GM13976 (cell line): ENCODE results near the gene PTF1A.

Experiments used
- DNase-seq: peaks from one replicate; pipeline ENCODE4 v3.0.0; 2012; ENCODE audit warnings: low spot score
- in situ Hi-C: fragments of 300-500 bp; cut with MboI; formaldehyde crosslinking; loops from one replicate; pipeline ENCODE4 v1.12.0; 2022; ENCODE audit warnings: low sequenced_read_pairs, mixed read lengths, inconsistent platforms; ENCODE audit not compliant: unreplicated experiment
- TF ChIP-seq, protein P1 (sequence below): IDR thresholded peaks from 2 replicates; pipeline ENCODE4 v1.5.1; 2012; ENCODE audit warnings: borderline replicate concordance, mild to moderate bottlenecking; ENCODE audit not compliant: insufficient read depth; ENCODE audit errors: extremely low read depth, missing control alignments, control extremely low read depth

PTF1A gene, protein sequence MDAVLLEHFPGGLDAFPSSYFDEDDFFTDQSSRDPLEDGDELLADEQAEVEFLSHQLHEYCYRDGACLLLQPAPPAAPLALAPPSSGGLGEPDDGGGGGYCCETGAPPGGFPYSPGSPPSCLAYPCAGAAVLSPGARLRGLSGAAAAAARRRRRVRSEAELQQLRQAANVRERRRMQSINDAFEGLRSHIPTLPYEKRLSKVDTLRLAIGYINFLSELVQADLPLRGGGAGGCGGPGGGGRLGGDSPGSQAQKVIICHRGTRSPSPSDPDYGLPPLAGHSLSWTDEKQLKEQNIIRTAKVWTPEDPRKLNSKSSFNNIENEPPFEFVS

DNA sequence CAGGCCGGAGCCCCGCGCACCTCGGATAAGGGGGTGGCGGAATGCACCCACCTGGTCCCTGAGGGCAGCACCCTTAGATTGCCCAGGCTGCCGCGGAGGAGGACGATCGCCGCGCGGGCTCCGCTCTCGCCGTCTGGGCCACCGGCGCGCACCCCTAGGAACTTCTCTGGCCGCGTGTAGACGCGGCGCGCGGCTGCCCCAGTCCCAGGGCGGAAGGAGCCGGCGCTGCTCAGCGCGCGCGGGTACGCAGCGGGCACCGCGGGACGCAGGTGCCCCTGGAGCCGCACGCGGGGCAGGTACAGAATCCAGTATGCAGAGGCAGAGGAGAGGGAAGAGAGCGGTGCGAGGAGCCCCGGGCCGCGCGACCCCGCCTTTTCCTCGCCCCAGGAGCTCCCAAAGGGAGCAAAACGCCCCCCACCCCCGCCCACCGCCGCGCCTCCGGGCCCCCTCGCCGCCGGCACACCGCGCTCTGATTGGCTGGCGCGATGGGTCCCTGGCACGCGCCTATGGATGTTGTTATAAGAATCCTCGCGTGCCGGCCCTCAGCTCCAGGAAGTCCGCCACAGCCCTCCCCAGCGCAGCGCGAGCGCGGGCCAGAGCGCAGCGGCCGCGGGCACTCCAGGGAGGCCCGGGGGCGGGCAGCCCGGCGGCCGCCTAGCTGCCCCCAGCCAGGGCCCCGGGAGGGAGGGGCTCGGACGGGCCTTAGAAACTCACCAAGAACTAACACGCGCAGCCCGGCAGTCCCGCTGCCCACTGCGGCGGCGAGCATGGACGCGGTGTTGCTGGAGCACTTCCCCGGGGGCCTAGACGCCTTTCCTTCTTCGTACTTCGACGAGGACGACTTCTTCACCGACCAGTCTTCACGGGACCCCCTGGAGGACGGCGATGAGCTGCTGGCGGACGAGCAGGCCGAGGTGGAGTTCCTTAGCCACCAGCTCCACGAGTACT lies at the start of gene PTF1A:
PTF1A (plus strand) TSS at position 549 of the 948 bp plus-strand sequence; CDS start at position 768, 219 bp downstream.
- in situ Hi-C loops = no loop called here
- peak; percentile 34 for DNase-seq
- TF ChIP-seq, protein P1, sequence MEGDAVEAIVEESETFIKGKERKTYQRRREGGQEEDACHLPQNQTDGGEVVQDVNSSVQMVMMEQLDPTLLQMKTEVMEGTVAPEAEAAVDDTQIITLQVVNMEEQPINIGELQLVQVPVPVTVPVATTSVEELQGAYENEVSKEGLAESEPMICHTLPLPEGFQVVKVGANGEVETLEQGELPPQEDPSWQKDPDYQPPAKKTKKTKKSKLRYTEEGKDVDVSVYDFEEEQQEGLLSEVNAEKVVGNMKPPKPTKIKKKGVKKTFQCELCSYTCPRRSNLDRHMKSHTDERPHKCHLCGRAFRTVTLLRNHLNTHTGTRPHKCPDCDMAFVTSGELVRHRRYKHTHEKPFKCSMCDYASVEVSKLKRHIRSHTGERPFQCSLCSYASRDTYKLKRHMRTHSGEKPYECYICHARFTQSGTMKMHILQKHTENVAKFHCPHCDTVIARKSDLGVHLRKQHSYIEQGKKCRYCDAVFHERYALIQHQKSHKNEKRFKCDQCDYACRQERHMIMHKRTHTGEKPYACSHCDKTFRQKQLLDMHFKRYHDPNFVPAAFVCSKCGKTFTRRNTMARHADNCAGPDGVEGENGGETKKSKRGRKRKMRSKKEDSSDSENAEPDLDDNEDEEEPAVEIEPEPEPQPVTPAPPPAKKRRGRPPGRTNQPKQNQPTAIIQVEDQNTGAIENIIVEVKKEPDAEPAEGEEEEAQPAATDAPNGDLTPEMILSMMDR = no peak

DNA sequence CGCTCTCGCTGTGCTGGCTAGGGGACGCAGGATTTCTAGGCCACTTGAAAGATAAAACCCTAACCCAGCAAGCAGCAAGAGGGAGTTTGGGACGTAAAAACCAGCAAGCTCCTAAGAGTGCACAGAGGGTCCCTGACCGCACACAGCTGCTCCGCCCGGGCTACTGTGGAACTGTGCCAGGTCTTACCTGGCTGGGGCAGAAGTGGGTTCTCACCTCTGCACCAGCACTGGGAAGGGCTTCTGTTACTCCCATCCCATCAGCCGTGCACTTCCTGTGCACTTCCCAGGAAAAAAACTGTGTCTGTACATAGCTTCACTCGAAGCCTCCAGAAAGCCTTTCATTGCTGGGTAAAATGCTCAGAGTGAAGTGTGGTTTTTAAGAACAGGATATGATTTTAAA lies 45.9 kb upstream of the PTF1A start:
- DNase-seq = no peak
- TF ChIP-seq, protein P1 = no peak
- in situ Hi-C loops = no loop called here

DNA sequence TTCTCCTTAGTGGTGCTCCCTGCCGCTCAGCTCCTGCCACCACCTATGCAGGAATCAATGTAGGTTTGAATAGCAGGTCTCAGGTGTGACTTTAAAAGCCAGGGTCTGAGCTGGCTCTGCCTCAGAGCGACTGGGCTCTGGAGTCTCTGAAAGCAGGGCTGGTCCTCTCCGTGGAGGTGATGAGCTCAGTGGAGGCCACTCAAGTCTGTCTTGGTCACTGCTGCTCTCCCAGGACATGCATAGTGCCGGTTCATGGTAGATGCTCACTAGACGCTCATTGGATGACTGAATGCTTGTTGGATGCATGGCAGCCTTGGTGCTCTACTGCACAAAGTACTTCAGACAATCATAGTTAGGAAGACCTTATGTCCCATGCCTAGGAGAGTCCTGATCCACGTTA lies 45.1 kb upstream of the PTF1A start:
- in situ Hi-C loops = no loop called here
- TF ChIP-seq, protein P1 = no peak
- DNase-seq = no peak

DNA sequence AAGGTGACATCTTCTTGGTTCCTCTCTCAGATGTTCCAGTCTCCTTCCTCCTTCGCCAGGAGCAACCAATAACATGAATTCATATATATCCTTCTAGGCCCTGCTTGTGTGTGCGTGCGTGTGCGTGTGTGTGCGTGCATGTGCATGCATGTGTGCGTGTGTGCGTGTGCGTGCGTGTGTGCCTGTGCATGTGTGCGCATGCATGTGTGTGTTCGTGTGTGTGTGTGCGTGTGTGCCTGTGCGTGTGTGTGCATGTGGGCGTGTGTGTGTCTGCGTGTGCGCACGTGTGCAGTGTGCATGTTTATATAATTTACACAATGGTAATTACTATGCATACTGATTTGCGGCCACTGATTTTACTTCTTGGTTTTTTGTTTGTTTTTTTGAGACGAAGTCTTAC lies 43.9 kb upstream of the PTF1A start:
- in situ Hi-C loops = no loop called here
- DNase-seq = no peak
- TF ChIP-seq, protein P1 = no peak

DNA sequence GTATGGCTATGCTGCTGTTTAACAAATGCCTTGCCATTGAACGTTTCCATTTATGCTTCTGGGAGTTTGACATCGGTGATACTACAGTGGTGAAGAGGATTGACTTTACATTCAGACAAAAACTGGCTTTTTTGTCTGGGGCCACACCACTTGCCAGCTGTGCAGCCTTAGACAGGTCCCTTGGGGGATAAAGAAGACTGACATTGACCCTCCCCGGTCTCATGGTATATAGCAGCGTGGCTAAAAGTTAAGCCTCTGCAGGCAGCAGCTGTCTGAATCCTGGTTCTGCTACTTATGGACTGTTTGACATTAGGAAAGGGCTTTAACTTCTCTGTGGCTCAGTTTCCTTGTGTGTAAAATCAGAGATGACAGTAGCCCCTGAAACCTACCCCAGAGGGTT lies 42.0 kb upstream of the PTF1A start:
- TF ChIP-seq, protein P1 = no peak
- in situ Hi-C loops = loop anchor here (25.0 kb wide), 2 partner anchors 137 to 387 kb away; no protein-coding TSS in a partner anchor
- DNase-seq = no peak

DNA sequence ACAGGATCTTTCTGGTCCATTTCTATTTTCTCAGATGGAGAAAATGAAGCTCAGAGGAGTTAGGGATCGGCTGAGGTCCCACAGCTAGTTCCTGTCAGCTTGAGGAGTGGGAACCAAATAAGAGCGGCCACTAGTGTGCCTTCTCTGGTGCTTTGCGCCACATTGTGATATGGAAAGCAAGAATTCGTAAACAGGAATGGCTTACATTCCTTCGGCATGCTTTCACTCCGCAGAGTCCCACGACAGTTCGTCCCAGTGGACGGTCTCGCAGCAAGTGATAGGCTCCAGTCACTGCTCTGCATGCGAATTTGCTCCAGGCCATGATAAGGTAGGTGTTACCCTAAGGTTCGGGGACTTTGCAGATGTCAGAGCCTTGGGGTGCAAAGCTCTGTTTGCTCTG lies 41.5 kb upstream of the PTF1A start:
- TF ChIP-seq, protein P1 = no peak
- DNase-seq = no peak
- in situ Hi-C loops = loop anchor here (25.0 kb wide), 2 partner anchors 137 to 387 kb away; no protein-coding TSS in a partner anchor
